Uterus (tissue), 4 donors: ENCODE results near the gene GAP43. TPM values are rescaled to one million over a fixed set of nuclear protein-coding genes. Genes with fewer than 3 reads are reported as not detected.
A peak's percentile ranks its signal among the peaks of the same experiment; 100 is the strongest.

Experiments
- DNase-seq, 2 donors: peaks; one replicate each; pipeline ENCODE4 v3.0.0-alpha.2; 2019 to 2020
- H3K27ac ChIP-seq, 2 donors: fragments of 200-600 bp; sonication (generic); 1 replicate in 1 of 2; 2 replicates in 1 of 2; pipeline ENCODE4 v1.5.1; 2016 to 2018
- H3K27me3 ChIP-seq, 2 donors: fragments of 200-600 bp; sonication (generic); one replicate each; pipeline ENCODE4 v1.5.1; 2018 to 2019; ENCODE audit warnings: control low read depth in 1 of 2
- H3K36me3 ChIP-seq, 2 donors: fragments of 200-600 bp; sonication (generic); one replicate each; pipeline ENCODE4 v1.5.1; 2019; ENCODE audit warnings: control low read depth in 1 of 2
- H3K4me1 ChIP-seq, 2 donors: fragments of 200-600 bp; sonication (generic); one replicate each; pipeline ENCODE4 v1.5.1; 2018 to 2019; ENCODE audit warnings: control low read depth in 1 of 2
- H3K4me3 ChIP-seq, 2 donors: fragments of 200-600 bp; sonication (generic); 1 replicate in 1 of 2; 2 replicates in 1 of 2; pipeline ENCODE4 v1.5.1; 2018 to 2019; ENCODE audit warnings: mild to moderate bottlenecking in 1 of 2
- H3K9me3 ChIP-seq, 2 donors: fragments of 200-600 bp; sonication (generic); one replicate each; pipeline ENCODE4 v1.5.1; 2019; ENCODE audit warnings: control low read depth in 1 of 2
- CTCF ChIP-seq, 4 experiments: fragments of 200-600 bp in 2 of 4; fragments of 450-650 bp in 2 of 4; sonication (generic) in 2 of 4; IDR thresholded peaks; one replicate each; pipeline ENCODE4 v1.5.1; 2016 to 2019; ENCODE audit warnings: antibody characterized with exemption in 4 of 4, mild to moderate bottlenecking in 2 of 4, moderate library complexity in 1 of 4
- POLR2A ChIP-seq, 2 donors: fragments of 450-650 bp; IDR thresholded peaks; one replicate each; pipeline ENCODE4 v1.6.1; 2016; ENCODE audit warnings: antibody characterized with exemption in 2 of 2, mild to moderate bottlenecking in 1 of 2, moderate library complexity in 1 of 2
- intact Hi-C: fragments of 100-400 bp; cut with DNase I; formaldehyde crosslinking; loops from one replicate; pipeline ENCODE4 v1.15.1; 2023; ENCODE audit warnings: low total_unique reads
- total RNA-seq, 4 donors: library from RNA; depleted of rRNA in 3 of 4; stranded (reverse); fragments of >200 nt in 3 of 4; gene quantifications; one replicate each; pipeline versions ENCODE4 v1.1.0 to v1.2.4, GENCODE V29; 2014 to 2023
- donor health status: DM: yes; HTN: yes; CAD: no.

GAP43 gene
- 1 to 10 TPM in 1 of 4 donors, not detected in 3; 7.0 TPM for total RNA-seq

DNA sequence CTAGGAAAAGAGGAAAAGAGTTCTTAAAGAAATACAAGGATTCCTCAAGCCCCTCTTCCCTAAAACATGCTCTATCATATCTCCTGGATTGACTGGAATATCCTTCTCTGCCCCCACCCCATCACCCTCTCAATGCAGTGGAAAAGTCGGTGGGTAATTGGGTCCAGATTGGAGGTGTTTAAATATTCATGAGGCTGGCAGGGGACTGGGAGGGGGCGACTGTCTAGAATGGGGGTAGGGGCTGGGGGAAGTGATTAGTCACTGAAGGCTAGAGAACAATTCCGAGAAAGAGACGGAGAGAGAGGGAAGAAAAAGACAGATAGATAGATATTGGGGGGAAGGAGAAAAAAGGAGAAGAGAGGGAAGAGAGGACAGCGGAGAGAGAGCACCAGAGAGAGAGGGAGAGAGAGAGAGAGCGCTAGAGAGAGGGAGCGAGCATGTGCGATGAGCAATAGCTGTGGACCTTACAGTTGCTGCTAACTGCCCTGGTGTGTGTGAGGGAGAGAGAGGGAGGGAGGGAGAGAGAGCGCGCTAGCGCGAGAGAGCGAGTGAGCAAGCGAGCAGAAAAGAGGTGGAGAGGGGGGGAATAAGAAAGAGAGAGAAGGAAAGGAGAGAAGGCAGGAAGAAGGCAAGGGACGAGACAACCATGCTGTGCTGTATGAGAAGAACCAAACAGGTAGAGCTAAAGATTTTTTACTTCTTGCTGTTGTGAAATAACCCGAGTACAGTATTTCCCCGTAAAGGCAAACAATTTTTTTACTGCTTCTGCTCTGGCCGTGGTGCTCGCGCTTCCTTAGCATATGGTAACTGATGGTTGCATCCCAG, at the start of gene GAP43:
GAP43 (plus strand) TSS at position 467 of the 825 bp plus-strand sequence; CDS start at position 647, 180 bp downstream.
- intact Hi-C loops = no loop called here
- no peaks in the 10 kb centered on the region for H3K36me3 ChIP-seq
- H3K27ac ChIP-seq = no peak within 1 kb of the TSS
- TF ChIP-seq POLR2A (IDR thresholded peaks at IDR 0.05) (no peak), CTCF (IDR thresholded peaks at IDR 0.05) (peak in 1 of 4 experiments; percentile 10)
- no peaks in the 10 kb centered on the region for H3K9me3 ChIP-seq
- peak within 1 kb of the TSS; percentile 17 to 26 for H3K4me3 ChIP-seq
- H3K4me1 ChIP-seq = no peaks in the 10 kb centered on the region
- H3K27me3 ChIP-seq = no peaks in the 10 kb centered on the region
- DNase-seq = peak; percentile 19 to 22

GRCh38 chr3:115576325-115576875, 46.9 kb upstream of the GAP43 start:
- H3K4me1 ChIP-seq = no peaks in the 10 kb centered on the region
- intact Hi-C loops = no loop called here

DNA sequence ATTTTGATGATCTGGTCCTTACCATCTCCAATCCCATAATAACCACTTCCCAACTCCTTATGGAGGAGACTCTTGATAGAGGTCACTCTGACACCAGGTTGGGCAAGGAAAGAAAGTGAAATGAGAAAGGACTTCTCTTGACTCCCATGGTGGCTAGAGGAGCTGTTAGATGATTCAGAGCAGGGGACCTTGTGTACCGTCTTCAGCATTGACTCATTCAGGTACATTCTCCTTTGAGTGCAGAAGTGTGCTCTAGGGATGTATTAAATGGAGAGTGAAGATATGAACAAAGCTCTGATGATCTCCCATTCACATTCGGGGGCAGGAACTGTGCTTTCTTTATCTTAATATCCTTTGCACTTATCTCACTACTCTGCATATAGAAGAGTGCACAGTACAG, 46.3 kb upstream of the GAP43 start:
- H3K4me3 ChIP-seq = no peak overlapping the region
- TF ChIP-seq CTCF (IDR thresholded peaks at IDR 0.05) (no peak), POLR2A (IDR thresholded peaks at IDR 0.05) (no peak)
- H3K36me3 ChIP-seq = no peaks in the 10 kb centered on the region
- H3K27ac ChIP-seq = no peak overlapping the region
- DNase-seq = no peak
- H3K9me3 ChIP-seq = no peaks in the 10 kb centered on the region
- H3K27me3 ChIP-seq = no peaks in the 10 kb centered on the region
- no peaks in the 10 kb centered on the region for H3K4me1 ChIP-seq
- intact Hi-C loops = no loop called here

More at GRCh38 chr3:115576325-115576875, 46.9 kb upstream of the GAP43 start:
- no peaks in the 10 kb centered on the region for H3K9me3 ChIP-seq
- no peaks in the 10 kb centered on the region for H3K36me3 ChIP-seq
- H3K4me3 ChIP-seq = no peak overlapping the region
- no peak for TF ChIP-seq POLR2A (IDR thresholded peaks at IDR 0.05)
- TF ChIP-seq CTCF (IDR thresholded peaks at IDR 0.05) = no peak
- H3K27me3 ChIP-seq = no peaks in the 10 kb centered on the region
- no peak for DNase-seq
- H3K27ac ChIP-seq = no peak overlapping the region

GRCh38 chr3:115578331-115578730, 45.0 kb upstream of the GAP43 start:
- TF ChIP-seq CTCF (IDR thresholded peaks at IDR 0.05) (no peak), POLR2A (IDR thresholded peaks at IDR 0.05) (no peak)
- no peak for DNase-seq
- Histone ChIP-seq H3K4me3 (no peak overlapping the region), H3K36me3 (no peaks in the 10 kb centered on the region), H3K9me3 (no peaks in the 10 kb centered on the region), H3K4me1 (no peaks in the 10 kb centered on the region), H3K27ac (no peak overlapping the region), H3K27me3 (no peaks in the 10 kb centered on the region)
- intact Hi-C loops = no loop called here

GRCh38 chr3:115580566-115580965, 42.7 kb upstream of the GAP43 start:
- intact Hi-C loops = no loop called here

More at GRCh38 chr3:115580566-115580965, 42.7 kb upstream of the GAP43 start:
- Histone ChIP-seq H3K4me3 (no peak overlapping the region), H3K4me1 (no peaks in the 10 kb centered on the region), H3K27me3 (no peaks in the 10 kb centered on the region), H3K36me3 (no peaks in the 10 kb centered on the region), H3K27ac (no peak overlapping the region), H3K9me3 (no peaks in the 10 kb centered on the region)
- no peak for TF ChIP-seq CTCF (IDR thresholded peaks at IDR 0.05)
- no peak for TF ChIP-seq POLR2A (IDR thresholded peaks at IDR 0.05)
- no peak for DNase-seq
